Osteocyte (in vitro differentiated cells): ENCODE measurements around the gene THNSL1. TPM values are rescaled to one million over a fixed set of nuclear protein-coding genes. Genes with fewer than 3 reads are reported as not detected.

Experiments
- DNase-seq: peaks from one replicate; pipeline ENCODE4 v3.0.0; 2021; ENCODE audit warnings: mixed read lengths; ENCODE audit not compliant: unreplicated experiment; ENCODE audit errors: extremely low spot score
- H3K27ac Mint-ChIP-seq: one replicate; pipeline ENCODE4 v1.8.0; 2021; ENCODE audit warnings: mild to moderate bottlenecking, mixed read lengths; ENCODE audit not compliant: unreplicated experiment
- H3K27me3 Mint-ChIP-seq: one replicate; pipeline ENCODE4 v1.8.0; 2021; ENCODE audit warnings: mixed read lengths; ENCODE audit not compliant: unreplicated experiment
- H3K36me3 Mint-ChIP-seq: one replicate; pipeline ENCODE4 v1.8.0; 2021; ENCODE audit warnings: mixed read lengths; ENCODE audit not compliant: unreplicated experiment
- H3K4me1 Mint-ChIP-seq: one replicate; pipeline ENCODE4 v1.8.0; 2021; ENCODE audit warnings: mixed read lengths; ENCODE audit not compliant: unreplicated experiment
- H3K4me3 Mint-ChIP-seq: one replicate; pipeline ENCODE4 v1.8.0; 2021; ENCODE audit warnings: mild to moderate bottlenecking, moderate library complexity, mixed read lengths; ENCODE audit not compliant: unreplicated experiment
- H3K9me3 Mint-ChIP-seq: one replicate; pipeline ENCODE4 v1.8.0; 2021; ENCODE audit warnings: mixed read lengths; ENCODE audit not compliant: unreplicated experiment
- total RNA-seq: library from RNA; stranded (reverse); gene quantifications from 2 replicates; pipeline ENCODE4 v1.2.1, GENCODE V29; 2021
- TF ChIP-seq, protein P1 (sequence below): fragments of 200-600 bp; sonication (generic); IDR thresholded peaks from 2 replicates; pipeline ENCODE4 v1.5.0; 2021; ENCODE audit warnings: antibody characterized with exemption, mild to moderate bottlenecking, moderate library complexity

Gene THNSL1
- total RNA-seq, 1 donor from 2014 or later = 5.0 TPM

DNA sequence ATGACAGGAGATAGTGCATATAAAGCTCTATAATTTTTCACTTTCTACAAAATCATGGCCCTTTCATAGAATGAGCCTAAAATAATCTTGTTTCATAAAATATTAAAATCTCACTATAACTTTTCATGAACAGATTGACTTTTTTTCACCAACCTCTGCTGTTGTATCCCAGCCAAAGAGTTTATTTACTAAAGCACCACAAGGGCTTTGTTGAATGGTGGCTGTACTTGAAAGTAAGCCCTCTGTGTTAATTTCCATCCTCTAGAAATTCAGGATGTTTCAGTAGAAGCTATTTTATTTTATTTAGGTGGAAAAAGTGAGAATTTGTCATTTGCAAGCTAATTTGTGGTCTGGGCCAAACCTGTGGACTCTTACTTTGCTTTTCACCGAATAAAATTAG lies 30.2 kb downstream of the THNSL1 start:
- TF ChIP-seq, protein P1, sequence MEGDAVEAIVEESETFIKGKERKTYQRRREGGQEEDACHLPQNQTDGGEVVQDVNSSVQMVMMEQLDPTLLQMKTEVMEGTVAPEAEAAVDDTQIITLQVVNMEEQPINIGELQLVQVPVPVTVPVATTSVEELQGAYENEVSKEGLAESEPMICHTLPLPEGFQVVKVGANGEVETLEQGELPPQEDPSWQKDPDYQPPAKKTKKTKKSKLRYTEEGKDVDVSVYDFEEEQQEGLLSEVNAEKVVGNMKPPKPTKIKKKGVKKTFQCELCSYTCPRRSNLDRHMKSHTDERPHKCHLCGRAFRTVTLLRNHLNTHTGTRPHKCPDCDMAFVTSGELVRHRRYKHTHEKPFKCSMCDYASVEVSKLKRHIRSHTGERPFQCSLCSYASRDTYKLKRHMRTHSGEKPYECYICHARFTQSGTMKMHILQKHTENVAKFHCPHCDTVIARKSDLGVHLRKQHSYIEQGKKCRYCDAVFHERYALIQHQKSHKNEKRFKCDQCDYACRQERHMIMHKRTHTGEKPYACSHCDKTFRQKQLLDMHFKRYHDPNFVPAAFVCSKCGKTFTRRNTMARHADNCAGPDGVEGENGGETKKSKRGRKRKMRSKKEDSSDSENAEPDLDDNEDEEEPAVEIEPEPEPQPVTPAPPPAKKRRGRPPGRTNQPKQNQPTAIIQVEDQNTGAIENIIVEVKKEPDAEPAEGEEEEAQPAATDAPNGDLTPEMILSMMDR = no peak
- Mint-ChIP-seq H3K4me1 (peaks cover 12% of the 10 kb centered on the region), H3K4me3 (no peak overlapping the region), H3K27ac (no peak overlapping the region), H3K27me3 (peaks cover 18% of the 10 kb centered on the region), H3K9me3 (peaks cover 9% of the 10 kb centered on the region), H3K36me3 (no peaks in the 10 kb centered on the region)
- no peak for DNase-seq

DNA sequence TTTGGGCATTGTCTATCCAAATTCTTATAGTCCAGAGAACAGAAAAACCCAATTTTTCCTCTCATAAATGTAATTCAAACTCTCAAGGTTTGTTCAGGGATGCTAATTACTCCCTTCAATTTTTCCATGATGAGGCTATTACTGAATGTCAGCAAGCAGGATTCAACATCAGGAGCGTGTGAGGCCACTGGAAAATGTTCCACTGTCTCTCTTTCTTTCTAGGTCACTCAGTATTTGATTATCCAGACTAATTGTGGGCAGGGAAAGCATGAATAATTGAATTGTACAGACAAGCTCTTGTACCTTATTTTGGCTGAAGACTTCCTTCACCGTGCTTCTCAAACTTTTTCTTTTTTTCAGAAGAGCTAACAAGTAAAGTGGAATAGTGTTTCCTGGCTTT lies 30.7 kb downstream of the THNSL1 start:
- no peak for DNase-seq
- peaks cover 12% of the 10 kb centered on the region for H3K4me1 Mint-ChIP-seq
- no peak overlapping the region for H3K4me3 Mint-ChIP-seq
- peaks cover 18% of the 10 kb centered on the region for H3K27me3 Mint-ChIP-seq
- TF ChIP-seq, protein P1 = no peak
- peaks cover 9% of the 10 kb centered on the region for H3K9me3 Mint-ChIP-seq
- H3K27ac Mint-ChIP-seq = no peak overlapping the region
- no peaks in the 10 kb centered on the region for H3K36me3 Mint-ChIP-seq

DNA sequence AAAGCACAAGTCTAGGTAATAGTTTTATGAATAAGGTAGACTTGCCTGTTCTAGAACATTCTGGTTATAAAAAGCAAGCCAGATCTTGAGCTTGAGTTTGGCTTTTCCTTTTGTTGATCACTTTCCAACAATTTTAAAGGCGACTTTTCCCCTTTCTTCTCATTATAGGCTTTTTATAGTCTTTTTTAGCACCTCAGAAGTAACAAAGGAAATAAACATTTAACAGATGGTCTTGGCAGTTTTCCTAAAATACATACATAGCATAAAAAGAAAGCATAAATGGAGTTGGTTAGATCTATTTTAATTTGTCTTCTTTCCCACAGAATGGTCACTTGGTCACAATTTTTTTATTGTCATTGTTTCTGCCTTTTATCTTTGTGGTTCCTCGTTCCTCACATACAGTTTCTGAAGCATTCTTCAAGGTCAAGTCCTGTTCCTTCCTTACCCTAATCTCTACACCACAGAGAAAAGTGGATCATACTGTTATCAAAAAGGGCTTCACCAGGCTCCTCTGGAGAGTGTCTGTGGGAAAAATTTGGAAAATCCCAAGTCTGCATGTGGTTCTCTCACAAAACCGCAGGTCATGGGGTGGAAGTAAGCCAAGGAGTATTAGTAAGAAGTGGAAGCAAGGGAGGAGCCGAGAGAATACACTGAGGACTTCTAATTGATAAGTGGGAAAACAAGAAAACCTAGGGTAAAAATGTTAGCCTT lies 31.3 kb downstream of the THNSL1 start:
- H3K27ac Mint-ChIP-seq = no peak overlapping the region
- peaks cover 12% of the 10 kb centered on the region for H3K4me1 Mint-ChIP-seq
- DNase-seq = no peak
- TF ChIP-seq, protein P1 = no peak
- no peak overlapping the region for H3K4me3 Mint-ChIP-seq
- no peaks in the 10 kb centered on the region for H3K36me3 Mint-ChIP-seq
- H3K9me3 Mint-ChIP-seq = peaks cover 9% of the 10 kb centered on the region
- H3K27me3 Mint-ChIP-seq = peaks cover 18% of the 10 kb centered on the region

DNA sequence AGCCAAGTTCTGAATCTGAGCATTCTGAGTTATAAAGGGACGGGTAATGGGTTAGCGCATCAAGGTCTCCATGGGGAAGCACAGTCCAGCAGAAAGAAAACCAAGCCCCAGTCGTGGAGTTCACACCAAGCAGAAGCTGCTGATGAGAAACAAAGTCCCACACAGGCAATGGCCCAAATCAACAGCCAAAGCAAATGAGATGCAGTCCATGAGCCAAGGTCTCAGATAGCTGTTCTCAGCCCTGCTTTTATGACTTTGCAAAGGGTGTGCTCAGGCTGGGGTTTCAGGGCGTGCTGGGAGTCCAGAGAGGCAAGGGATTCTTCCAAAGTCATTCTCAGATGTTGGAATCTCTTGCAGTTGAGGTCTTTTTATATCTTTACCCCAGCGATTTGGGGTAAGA lies 32.0 kb downstream of the THNSL1 start:
- Mint-ChIP-seq H3K4me3 (no peak overlapping the region), H3K9me3 (peaks cover 9% of the 10 kb centered on the region), H3K27me3 (peaks cover 15% of the 10 kb centered on the region), H3K36me3 (no peaks in the 10 kb centered on the region), H3K27ac (no peak overlapping the region), H3K4me1 (peaks cover 12% of the 10 kb centered on the region)
- TF ChIP-seq, protein P1 = no peak
- no peak for DNase-seq

DNA sequence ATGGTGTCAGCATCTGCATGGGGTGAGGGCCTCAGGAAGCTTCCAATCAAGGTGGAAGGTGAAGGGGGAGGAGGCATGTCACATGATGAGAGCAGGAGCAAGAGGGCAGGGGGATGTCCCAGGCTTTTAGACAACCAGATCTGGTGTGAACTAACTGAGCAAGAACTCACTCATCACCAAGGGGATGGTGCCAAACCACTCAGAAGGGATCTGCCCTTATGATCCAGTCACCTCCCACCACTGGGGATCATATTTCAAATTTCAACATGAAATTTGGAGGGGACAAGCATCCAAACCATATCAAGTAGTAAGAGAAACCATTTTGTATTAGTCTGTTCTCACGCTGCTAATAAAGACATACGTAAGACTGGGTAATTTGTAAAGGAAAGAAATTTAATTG lies 33.6 kb downstream of the THNSL1 start:
- no peaks in the 10 kb centered on the region for H3K36me3 Mint-ChIP-seq
- H3K4me1 Mint-ChIP-seq = peaks cover 12% of the 10 kb centered on the region
- peaks cover 9% of the 10 kb centered on the region for H3K9me3 Mint-ChIP-seq
- H3K27ac Mint-ChIP-seq = no peak overlapping the region
- peaks cover 10% of the 10 kb centered on the region for H3K27me3 Mint-ChIP-seq
- H3K4me3 Mint-ChIP-seq = no peak overlapping the region
- TF ChIP-seq, protein P1 = no peak
- no peak for DNase-seq
